GM19438 (cell line): Measurements from ENCODE around the gene BCL6B.
"Not testable (repeated sequence)": the region's sequence is repeated elsewhere in the genome, so short reads cannot be mapped to it uniquely, and the experiment has no call there.

ENCODE experiments used
- ATAC-seq: cut with Tn5 transposase; IDR thresholded peaks from one replicate; pipeline ENCODE4 v1.9.1; 2021; ENCODE audit warnings: low read depth; ENCODE audit not compliant: unreplicated experiment

BCL6B gene

GRCh38 chr17:7022781-7023571 is at the start of gene BCL6B:
Gene BCL6B (plus strand): TSS chr17:7023050. CDS start chr17:7023672, 622 bp downstream.
- ATAC-seq, result no peak

- ATAC-seq, result not testable (repeated sequence)
Measured at GRCh38 chr17:6979440-6979839, 43.4 kb upstream of the BCL6B start.

GRCh38 chr17:6981426-6981825 is 41.4 kb upstream of the BCL6B start:
- no peak for ATAC-seq

GRCh38 chr17:6985266-6985665 is 37.6 kb upstream of the BCL6B start:
- ATAC-seq, result no peak

- no peak for ATAC-seq
Measured at GRCh38 chr17:6986676-6987075, 36.2 kb upstream of the BCL6B start.

- ATAC-seq, result no peak
Measured at GRCh38 chr17:6989779-6990178, 33.1 kb upstream of the BCL6B start.

- ATAC-seq, result not testable (repeated sequence)
Measured at GRCh38 chr17:6993613-6994056, 29.2 kb upstream of the BCL6B start.

GRCh38 chr17:6994118-6994598 is 28.7 kb upstream of the BCL6B start:
- no peak for ATAC-seq

- no peak for ATAC-seq
Measured at GRCh38 chr17:6994666-6995256, 28.1 kb upstream of the BCL6B start.

GRCh38 chr17:6995500-6996255 is 27.2 kb upstream of the BCL6B start, which contains the start of gene ALOX12:
Gene ALOX12 (plus strand): TSS chr17:6996049. CDS start chr17:6996118, 69 bp downstream.
- no peak for ATAC-seq

- no peak for ATAC-seq
Measured at GRCh38 chr17:6996256-6997011, 26.4 kb upstream of the BCL6B start.

- no peak for ATAC-seq
Measured at GRCh38 chr17:6997171-6997570, 25.7 kb upstream of the BCL6B start.

GRCh38 chr17:6998855-6999508 is 23.9 kb upstream of the BCL6B start:
- ATAC-seq, result no peak

GRCh38 chr17:7001318-7001961 is 21.4 kb upstream of the BCL6B start:
- no peak for ATAC-seq

- ATAC-seq, result no peak
Measured at GRCh38 chr17:7002288-7003047, 20.4 kb upstream of the BCL6B start.

GRCh38 chr17:7003745-7004144 is 19.1 kb upstream of the BCL6B start:
- ATAC-seq, result no peak

GRCh38 chr17:7004398-7005253 is 18.2 kb upstream of the BCL6B start:
- ATAC-seq, result no peak

- ATAC-seq, result no peak
Measured at GRCh38 chr17:7005716-7006115, 17.1 kb upstream of the BCL6B start.
